GM18873 (cell line): ENCODE measurements around the gene ACYP2.

Experiments
- ATAC-seq: cut with Tn5 transposase; IDR thresholded peaks from one replicate; pipeline ENCODE4 v1.9.1; 2021; ENCODE audit warnings: mild to moderate bottlenecking, moderate library complexity, moderate number of reproducible peaks; ENCODE audit not compliant: unreplicated experiment, low FRiP score

ACYP2 gene

DNA sequence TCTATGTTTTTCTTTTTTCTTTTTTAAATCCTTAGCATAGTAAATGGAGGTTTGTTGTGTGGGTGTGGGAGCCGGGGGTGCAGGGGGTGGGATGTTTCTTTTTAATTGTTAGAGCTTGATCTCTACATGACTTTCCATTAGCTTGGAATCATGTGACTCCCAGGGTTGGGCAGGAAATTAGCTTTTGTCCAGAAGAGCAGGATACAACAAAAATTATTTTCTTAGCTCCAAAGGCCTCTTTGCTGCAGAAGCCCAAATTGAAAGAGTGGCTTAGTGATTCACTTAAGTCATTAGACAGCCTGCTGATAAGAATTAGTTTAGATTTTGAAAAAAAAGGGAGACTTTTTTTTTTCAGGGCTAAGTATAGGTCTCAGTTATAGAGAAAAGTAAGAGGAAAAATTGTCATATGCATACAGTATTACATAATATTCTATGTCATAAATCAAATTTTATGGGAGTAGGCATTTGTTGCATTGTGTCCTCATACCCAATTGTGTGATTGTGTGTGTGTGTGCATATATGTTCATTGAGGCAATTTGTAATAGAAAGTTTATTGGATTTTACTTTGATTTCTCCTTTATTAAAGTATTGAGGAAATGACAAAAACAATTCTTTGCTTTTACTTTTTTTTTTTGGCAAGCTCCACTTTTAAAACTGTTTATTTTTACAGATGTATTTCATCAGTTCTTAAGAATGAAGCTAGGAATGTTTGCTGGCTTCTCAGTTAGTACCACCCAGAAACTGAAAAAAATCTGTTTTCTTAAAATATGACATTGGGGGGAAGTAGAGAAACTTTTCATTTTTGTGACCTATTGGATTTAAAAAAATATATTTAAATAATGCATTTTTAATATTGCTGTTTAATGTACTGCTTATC is 93.2 kb downstream of the ACYP2 start:
- no peak for ATAC-seq

- ATAC-seq = no peak
Observed at GRCh38 chr2:54209379-54209778, 94.0 kb downstream of the ACYP2 start.

DNA sequence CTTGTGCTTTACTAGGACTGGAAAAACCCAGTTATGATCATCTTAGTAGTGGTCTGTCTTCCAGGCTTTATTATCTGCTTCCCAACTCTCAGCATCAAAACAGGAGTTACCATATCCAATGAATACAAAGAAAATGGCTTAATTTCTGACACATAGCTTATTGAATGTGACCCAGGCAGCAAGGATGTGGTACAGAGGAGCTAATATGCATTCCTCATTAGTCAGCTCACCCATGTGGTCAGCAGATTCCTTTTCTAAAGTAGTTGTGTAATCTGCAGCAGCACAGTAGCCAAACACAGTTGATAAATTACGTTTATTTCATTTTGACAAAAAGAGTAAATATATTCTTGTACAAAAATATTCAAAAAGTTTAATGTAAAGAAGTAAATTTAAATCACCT is 97.0 kb downstream of the ACYP2 start:
- ATAC-seq = no peak

- ATAC-seq = no peak
Observed at GRCh38 chr2:54213082-54213481, 97.7 kb downstream of the ACYP2 start.

DNA sequence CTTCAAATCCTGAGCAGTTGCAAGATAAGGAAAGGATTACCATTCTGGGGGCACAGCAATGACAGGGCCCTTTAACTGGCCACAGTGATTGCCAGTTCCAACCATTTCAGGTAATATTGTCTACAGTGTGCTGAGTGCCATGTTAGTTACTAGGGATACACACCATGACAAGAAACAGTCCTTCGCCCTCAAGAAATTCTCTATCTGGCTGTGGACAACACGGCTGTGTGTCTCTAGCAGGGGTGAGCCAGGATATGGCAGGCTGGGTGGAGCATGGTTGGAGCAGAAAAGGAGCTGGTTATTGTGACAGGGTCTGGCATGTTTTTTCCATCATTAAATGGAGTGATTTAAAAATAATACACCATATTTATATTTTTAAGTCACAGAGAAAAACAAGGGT is 109.6 kb downstream of the ACYP2 start:
- ATAC-seq = no peak

GRCh38 chr2:54226260-54226659 is 110.8 kb downstream of the ACYP2 start:
- ATAC-seq = no peak

DNA sequence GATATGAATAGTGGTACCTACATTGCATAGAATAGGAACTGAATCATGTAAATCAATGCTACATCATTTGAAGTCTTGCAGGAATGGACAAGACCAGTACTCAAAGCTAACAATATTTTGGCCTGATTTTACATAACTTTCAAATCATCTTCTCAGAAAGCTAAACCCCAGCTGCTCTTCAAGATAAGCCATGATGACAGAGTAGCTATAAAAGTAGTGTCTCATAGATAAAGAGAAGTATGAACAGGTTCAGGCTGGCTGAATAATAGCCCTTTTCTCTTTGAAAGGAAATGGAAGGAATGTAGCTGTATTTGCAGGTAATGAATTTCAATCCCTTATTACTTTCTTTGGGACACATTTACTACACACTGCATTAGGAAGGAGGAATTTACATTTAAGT is 112.4 kb downstream of the ACYP2 start:
- no peak for ATAC-seq

DNA sequence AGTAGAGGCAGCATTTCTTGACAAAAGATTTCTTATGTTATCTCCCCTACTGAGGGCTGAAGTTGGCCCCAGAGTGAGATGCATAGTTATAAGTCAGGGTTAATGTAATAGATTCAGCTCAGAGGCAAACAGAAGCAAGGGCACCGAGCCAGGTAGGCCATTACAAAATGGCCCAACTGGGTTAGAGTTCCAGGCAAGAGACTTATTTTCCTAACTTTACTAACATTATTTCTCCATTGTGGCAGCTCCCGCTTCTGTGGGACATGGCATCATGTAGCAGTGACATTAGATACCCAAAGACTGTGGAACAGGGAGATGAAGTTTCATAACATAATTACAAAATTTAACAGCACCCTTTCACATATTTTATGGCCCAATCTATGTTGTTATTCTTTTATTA is 113.5 kb downstream of the ACYP2 start:
- no peak for ATAC-seq

- no peak for ATAC-seq
Observed at GRCh38 chr2:54233832-54234649, 118.6 kb downstream of the ACYP2 start.

DNA sequence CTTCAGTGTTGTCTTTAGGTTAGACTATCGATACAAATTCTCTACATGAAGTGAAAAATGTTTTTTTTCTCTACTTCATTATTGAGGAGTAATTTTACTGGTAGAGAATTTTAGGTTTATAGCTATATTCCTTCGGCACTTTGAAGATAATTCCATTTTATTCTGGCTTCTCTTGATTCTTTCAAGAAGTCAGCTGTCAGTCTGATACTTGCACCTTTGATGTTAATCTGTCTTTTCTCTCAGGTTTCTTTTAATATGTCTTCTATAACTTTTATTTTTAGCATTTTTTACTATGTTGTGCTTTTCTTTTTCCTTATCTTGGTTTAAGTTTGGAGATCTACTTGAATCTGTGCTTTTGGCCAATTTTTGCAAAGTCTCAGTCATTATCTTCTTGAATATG is 122.0 kb downstream of the ACYP2 start:
- no peak for ATAC-seq

DNA sequence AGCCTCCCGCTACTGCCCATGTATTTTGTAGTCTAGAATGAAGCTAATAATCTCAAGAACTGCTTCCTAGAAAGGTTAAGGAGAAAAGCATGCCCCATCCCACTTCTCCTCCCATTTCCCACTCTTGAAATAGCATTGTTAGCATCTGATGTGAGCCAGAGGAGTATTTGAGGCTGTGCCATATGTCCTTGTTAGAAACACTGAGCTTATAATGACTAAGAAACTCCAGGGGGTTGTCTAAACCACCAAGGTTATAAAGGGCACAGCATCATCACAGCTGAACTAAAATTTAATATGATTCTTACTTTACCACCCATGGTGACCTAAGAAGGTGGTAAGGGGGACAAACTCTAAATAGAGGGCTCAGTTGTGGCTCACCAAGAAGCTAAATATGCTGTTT is 124.0 kb downstream of the ACYP2 start:
- no peak for ATAC-seq

GRCh38 chr2:54240515-54241469 is 125.4 kb downstream of the ACYP2 start:
- ATAC-seq = no peak

GRCh38 chr2:54247115-54247514 is 131.7 kb downstream of the ACYP2 start:
- ATAC-seq = no peak

DNA sequence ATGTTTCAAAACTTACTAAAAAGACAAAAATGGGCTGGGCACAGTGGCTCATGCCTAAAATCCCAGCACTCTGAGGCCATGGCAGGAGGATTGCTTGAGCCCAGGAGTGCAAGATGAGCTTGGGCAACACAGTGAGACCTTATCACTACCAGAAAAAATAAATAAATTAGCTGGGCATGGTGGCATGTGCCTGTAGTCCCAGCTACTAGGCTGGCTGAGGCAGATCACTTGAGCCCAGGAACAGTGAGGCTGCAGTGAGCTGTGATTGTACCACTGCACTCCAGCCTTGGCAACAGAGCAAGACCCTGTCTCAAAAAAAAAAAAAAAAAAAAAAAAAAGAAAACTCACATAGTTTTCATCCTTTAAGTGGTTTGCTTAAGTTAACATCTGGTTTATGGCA is 134.2 kb downstream of the ACYP2 start:
- no peak for ATAC-seq

DNA sequence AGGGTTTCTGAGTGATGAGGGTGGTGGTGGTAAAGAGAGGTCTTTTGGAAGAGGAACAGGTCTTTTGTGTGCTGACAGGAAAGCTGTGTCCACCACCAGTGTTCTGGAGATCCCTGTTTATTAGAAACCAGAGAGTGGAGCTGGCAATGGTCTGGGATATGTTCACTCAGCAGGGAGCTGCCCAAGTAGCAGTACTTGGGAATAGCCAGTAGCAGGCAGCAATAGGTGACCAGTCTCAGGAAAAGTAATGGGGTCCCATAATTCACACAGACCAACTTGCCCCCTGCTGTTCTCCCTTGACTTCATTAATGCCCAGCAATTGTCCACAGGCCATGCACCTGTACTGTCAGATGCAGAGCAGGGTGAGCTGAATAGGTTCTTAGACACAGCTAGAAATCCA is 138.8 kb downstream of the ACYP2 start:
- ATAC-seq = no peak

DNA sequence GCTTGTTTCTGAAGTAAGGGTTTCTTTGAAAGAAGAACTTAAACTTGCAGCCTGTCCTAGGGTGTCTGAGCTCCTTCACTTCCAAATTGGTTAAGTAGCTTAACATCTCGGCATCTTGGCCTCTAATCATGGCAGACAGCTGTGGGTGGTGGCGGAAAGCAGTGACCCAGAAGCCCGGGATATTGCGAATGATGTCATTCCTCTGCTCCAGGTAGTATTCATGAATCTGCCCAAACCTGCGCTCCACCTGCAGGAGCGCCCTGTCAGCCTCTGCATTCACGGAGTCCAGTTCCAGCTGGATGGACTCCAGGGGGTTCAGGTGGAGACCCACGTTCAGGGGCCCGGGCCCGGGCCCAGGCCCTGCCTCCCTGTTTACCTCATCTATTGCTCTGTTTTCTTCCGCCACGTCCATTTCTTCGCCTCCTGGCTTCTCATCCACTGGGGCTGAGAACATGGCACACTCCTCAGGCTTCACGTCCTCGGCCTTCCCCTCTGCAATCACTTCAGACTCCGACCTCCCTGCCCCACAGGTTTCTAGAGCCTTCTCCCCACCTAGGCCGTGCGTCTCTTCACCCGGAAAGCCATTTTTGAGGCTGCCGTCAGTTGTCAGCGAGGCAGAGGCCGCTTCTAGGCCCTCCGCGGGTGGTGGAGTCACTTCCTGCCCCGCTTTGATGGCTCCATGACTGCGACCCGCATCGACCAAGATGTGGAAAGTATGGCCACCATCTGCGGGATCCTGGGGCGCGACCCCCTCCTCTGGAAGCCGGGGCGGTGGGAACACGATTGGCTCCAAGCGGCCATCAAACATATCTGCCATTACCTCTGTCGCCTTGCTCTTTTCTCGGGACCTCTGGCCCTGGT is 140.0 kb downstream of the ACYP2 start:
- no peak for ATAC-seq

DNA sequence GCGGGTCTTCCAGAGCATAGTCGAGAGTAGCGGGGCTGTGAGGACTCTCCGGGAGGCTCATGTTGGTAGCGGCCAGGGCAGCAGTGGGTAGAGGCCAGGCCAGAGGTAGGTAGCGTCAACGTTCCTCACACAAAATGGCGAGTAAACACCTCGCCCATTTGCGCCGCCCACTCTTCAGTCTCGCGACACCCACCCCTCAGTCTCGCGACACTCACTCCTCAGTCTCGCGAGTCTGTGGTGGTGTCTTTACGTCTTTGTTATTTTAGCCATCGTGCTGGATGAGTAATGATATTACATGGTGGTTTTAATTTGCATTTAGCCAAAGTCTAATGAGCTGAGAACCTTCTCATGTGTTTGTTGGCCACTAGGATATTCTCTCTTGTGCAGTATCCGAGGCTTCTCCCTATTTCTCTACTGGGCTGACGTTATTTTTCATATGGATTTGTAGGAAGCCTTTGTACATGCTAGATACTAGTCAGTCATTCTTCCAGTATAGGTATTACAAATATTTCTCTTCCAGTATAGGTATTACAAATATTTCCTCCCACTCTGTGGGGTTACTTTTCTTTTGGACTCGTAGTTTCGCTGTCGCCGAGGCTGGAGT is 140.8 kb downstream of the ACYP2 start, which contains the start of gene TSPYL6:
Gene TSPYL6, minus strand, starts transcription at position 139 of the 604 bp plus-strand sequence. Its CDS starts 78 bp downstream, at position 61.
- ATAC-seq = no peak

DNA sequence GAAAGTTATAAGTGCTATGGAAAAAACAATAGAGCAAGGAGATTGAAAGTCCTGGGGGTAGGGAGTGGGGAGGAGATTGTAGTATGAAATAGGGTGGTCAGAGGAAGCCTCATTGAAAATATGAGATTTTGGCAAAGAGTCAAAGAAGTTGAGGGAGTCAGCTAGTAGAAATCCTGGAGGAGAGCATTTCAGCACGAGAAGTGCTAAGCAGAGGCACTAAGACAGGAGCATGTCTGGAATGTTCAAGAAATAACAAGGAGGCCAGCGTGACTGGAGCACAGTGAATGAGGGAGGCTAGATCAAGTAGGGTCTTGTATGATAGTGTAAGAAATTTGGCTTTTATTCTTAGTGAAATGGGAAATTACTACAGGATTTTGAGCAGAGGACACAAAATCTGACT is 142.8 kb downstream of the ACYP2 start:
- ATAC-seq = no peak
